Astrocyte (in vitro differentiated cells and primary cell): Measurements from ENCODE around the gene DPF3.
"Not testable (repeated sequence)": the region's sequence is repeated elsewhere in the genome, so short reads cannot be mapped to it uniquely, and the experiment has no call there.

ENCODE experiments used
- CTCF ChIP-seq: IDR thresholded peaks from 2 replicates; pipeline ENCODE4 v1.5.1; 2011; ENCODE audit warnings: low read depth, mild to moderate bottlenecking, inconsistent platforms, low read length, moderate library complexity; ENCODE audit not compliant: insufficient read depth
- EZH2 ChIP-seq: IDR thresholded peaks from 2 replicates; pipeline ENCODE4 v1.6.1; 2012; ENCODE audit warnings: mild to moderate bottlenecking, low read length, inconsistent platforms; ENCODE audit not compliant: insufficient read depth

- not testable (repeated sequence) for TF ChIP-seq CTCF, EZH2
Measured at GRCh38 chr14:72748921-72749320, 145.0 kb downstream of the DPF3 start.
